ENCODE results near the gene NSFL1C.

The NSFL1C gene

GRCh38 chr20:1438361-1438760, 28.3 kb downstream of the NSFL1C start:
- H3K4me3 ChIP-seq: no peak overlapping the region
- H3K27ac ChIP-seq: no peak overlapping the region
- TF ChIP-seq CTCF (IDR thresholded peaks at IDR 0.05): no peak
- no peak for DNase-seq (ENCODE audit: low spot score)

- Histone ChIP-seq H3K27ac (no peak overlapping the region), H3K4me3 (no peak overlapping the region)
- TF ChIP-seq CTCF (IDR thresholded peaks at IDR 0.05): peak; percentile 41
- no peak for DNase-seq (ENCODE audit: low spot score)
Measured at GRCh38 chr20:1437235-1437904, 29.3 kb downstream of the NSFL1C start.

DNA sequence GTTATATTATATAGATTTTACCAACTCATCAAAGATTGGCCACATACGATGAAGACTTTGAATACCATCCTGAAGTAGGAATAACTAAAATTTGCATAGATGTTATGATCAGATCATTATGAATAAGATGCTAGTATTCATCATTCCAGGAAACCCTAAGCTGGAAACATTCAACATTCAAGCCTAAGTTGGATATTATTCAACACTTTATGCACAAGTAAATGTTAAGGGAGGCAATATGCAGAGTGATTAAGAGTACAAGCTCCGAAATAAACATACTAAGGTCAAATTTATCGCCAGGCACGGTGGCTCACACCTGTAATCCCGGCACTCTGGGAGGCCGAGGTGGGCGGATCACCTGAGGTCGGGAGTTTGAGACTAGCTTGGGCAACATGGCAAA, 30.4 kb downstream of the NSFL1C start:
- no peak for TF ChIP-seq CTCF (IDR thresholded peaks at IDR 0.05)
- Histone ChIP-seq H3K4me3 (no peak overlapping the region), H3K27ac (no peak overlapping the region)
- DNase-seq (ENCODE audit: low spot score): no peak

DNA sequence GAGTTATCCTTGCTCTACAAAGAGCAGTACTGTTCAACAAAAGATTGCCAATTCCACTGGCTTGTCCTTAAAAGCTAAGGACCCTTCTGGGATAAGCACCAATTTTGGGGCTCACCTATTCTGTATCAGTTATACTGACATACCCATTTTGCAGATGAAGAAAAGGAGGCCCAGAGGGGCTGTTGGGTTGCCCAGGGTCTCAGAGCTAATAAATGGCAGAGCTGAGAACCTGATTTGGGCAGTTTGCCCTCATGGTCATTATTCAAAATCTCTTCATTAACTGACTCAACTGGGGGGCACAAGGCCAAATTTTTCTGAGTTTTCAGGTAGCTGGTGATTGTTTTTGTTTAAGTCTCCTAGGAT, 31.3 kb downstream of the NSFL1C start:
- no peak for TF ChIP-seq CTCF (IDR thresholded peaks at IDR 0.05)
- no peak overlapping the region for H3K4me3 ChIP-seq
- no peak overlapping the region for H3K27ac ChIP-seq
- DNase-seq (ENCODE audit: low spot score): no peak

GRCh38 chr20:1434571-1435336, 31.9 kb downstream of the NSFL1C start:
- H3K4me3 ChIP-seq: no peak overlapping the region
- no peak for DNase-seq (ENCODE audit: low spot score)
- TF ChIP-seq CTCF (IDR thresholded peaks at IDR 0.05): no peak
- no peak overlapping the region for H3K27ac ChIP-seq

DNA sequence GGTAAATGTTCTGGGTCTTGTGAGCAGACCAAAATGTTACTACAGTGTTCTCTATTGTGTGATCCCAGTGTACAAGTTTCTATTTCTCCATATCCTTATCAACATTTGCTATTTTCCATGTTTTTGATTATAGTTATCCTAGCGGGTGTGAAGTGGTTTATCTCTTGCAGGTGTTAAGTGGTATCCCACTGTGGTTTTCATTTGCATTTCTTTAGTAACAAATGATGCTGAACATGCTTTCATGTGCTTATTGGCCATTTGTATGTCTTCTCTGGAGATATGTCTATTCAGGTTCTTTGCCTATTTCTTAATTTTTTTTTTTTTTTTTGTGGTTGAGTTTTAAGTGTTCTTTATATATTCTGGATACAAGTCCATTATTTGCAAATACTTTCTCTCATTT, 35.5 kb downstream of the NSFL1C start:
- Histone ChIP-seq H3K27ac (no peak overlapping the region), H3K4me3 (no peak overlapping the region)
- TF ChIP-seq CTCF (IDR thresholded peaks at IDR 0.05): no peak
- no peak for DNase-seq (ENCODE audit: low spot score)

DNA sequence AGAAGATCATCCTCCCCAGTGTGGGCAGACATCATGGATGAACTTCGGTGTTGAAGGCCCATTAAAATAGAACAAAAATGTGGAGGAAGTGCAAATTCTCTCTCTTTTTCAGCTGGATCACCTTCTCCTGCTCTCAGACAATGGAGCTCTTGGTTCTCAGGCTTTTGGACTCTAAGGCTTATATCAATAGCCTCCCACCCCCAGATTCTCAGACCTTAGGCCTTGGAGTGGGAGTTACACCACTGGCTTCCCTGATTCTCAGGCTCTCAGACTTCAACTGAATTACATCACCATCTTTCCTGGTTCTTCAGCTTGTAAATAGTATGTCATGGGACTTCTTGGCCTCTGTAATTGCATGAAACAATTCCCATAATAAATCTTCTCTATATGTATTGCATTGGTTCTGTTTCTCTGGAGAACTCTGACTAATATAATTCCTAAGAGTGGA, 36.6 kb downstream of the NSFL1C start:
- TF ChIP-seq CTCF (IDR thresholded peaks at IDR 0.05): no peak
- DNase-seq (ENCODE audit: low spot score): no peak
- H3K27ac ChIP-seq: no peak overlapping the region
- H3K4me3 ChIP-seq: no peak overlapping the region

Measured in coronary artery (tissue), 2 donors.